ENCODE data around the gene SLIT1.

The SLIT1 gene

DNA sequence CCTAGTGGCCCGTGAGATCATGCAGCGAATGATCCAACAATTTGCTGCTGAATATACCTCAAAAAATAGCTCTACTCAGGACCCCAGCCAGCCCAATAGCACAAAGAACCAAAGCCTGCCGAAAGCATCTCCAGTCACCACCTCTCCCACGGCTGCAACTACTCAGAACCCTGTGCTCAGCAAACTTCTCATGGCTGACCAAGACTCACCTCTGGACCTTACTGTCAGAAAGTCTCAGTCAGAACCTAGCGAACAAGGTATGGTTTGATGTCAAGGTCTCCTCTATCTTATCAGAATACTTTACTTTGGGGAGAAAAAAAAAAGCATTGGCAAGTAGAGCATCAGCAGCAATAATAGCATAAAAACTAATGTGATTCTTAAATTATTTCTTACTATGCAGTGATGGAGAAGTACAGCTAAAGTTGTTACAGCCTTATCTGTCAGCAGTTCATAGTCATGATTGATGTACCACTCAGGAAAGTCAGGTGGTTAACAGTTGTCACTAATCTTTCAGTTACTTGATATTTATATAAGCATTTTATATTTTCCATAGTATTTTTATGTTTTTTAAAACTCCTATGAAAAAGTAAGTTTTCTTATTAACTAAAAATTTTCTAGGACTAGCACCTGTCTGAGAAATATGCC is 236.6 kb downstream of the SLIT1 start:
- DNase-seq, result no peak
